ENCODE data around the gene SP6.

SP6 gene

DNA sequence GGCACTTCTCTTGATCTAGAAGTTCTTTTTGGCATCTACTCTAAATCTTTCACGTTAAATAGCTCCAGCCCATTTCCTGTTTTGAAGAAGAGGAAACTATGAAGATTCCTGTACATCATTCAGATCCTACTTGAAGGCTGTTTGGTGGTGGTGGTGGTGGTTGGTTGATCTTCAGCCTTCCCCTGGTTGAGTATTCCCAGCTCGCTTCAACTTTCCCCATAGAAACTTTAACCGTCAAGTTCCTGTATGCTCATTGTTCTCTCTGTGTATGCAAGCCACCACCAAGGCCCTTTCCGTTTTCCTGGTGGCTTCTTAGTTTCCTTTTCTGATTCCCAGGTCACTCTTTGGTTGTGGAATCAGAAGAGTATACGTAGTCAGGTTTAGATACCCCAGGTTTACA is 16.2 kb downstream of the SP6 start:
- no peak for DNase-seq (ENCODE audit: low read depth)

DNA sequence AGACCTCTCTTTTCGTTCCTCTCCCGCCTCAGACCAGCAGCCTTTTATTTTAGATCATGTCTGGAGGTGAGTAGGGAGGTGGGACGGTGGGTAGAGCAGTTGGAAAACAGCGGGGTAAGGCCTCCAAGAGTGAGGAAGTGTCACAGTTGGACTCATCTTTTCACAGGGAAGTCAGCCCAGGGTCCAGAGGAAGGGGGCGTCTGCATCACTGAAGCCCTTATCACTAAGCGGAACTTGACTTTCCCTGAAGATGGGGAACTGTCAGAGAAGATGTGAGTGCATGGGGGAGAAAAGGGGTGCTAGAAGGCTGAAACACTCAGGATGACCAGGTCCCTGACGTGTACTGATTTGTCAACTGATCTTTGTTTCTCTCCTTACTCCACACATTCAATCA is 19.0 kb downstream of the SP6 start:
- DNase-seq (ENCODE audit: low read depth), result no peak

DNA sequence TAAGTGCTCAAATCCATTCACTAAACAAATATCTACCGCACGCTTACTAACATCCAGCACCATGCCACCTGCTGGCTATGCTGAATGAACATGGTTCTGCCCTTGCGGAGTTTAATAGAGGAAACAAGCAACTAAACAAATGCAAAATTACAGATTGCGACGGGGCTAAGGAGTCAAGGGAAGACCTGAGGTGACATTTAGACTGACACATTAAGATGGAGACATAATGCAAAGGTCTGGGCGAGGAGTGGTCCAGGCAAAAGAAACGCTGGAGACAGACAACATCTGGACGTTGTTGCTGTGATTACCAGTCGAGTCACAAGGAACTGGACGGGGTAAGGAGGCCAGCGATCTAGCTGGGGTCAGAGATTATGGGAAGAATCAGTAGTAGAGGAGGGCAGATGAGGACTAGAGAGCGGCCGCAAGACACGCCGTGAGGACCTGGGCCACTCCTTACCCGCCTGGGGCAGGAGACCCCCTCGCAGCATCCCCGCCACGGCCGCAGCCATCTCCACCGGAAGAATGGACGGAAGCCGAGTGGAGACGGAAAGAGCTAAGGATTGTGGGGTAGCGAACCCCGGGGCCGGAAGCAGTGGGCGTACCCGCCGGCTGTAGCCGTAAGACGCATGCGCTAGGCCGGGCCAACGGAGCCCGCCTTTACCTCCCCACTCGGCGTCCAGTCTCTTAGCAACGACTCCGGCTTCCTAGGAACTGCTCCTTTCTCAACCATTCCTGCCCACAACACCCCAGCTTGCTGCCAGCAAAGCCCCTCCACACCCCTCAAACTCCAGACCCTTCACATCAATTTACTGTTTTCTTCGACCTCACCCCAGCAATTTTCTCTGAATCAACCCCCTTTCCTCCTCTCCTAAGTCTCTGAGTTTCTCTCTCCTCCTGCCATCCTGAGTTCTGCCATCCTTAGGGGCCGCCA is 19.7 kb downstream of the SP6 start, which contains the start of the genes LRRC46 and MRPL10:
LRRC46 (plus strand) TSS at position 668 of the 931 bp plus-strand sequence. CDS start 320 bp downstream, outside the sequence.
MRPL10 (minus strand) TSS at position 539 of the 931 bp plus-strand sequence; CDS start at position 509, 30 bp downstream.
- peak; percentile 88 for DNase-seq (ENCODE audit: low read depth)

DNA sequence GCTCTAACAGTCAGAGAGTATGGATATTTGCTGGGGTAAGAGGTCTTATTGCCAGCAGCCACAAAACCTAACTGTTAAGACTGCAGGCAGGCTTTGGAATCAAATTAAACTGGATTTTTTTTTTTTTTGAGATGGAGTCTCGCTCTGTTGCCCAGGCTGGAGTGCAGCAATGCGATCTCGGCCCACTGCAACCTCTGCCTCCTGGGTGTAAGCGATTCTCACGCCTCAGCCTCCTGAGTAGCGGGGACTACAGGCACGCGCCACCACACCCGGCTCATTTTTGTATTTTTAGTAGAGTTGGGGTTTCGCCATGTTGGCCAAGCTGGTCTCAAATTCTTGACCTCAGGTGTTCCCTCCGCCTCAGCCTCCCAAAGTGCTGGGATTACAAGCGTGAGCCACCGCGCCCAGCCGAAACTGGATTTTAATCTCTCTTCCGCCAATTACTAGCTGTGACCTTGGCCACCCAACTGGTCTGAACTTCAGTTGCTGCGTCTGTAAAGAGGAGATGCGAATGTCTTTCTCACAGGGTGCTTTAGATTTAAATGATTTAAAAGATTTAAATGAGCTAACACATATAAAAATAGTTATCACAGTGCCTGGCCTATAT is 20.5 kb downstream of the SP6 start:
- DNase-seq (ENCODE audit: low read depth), result no peak

DNA sequence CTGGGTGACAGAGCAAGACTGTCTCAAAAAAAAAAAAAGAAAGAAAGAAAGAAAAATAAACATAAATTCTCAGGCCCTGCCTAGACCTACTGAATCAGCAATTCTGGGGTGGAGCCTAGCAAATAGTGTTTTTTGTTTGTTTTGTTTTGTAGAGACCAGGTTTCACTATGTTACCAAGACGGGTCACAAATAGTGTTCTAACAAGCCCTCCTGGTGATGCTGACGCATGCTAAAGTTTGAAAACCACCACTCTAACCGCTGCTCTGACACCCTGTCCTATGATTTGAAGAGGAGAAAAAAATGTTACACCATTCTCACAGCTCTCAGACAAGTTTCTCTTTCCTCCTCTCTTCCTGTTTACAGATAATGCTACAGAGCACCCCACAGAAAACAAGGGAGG is 21.1 kb downstream of the SP6 start:
- no peak for DNase-seq (ENCODE audit: low read depth)

DNA sequence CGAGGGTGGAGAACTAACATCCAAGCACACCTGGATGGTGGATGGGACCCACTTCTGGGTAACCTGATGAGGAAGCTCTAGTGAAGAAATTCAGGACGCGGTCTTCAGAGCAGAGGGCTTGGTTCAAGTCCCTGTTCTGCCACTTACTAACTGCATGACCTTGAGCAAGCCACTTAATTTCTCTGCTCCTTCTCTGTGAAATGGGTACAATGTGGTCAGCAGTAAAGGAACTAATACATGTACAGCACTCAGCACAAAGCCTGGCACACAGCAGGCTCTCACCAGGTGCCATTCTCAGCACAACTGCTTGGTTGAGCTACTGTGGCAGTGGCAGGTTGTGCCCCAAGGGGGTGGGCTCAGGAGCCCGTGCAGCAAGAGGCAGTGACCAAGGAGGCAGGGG is 27.4 kb downstream of the SP6 start:
- no peak for DNase-seq (ENCODE audit: low read depth)

DNA sequence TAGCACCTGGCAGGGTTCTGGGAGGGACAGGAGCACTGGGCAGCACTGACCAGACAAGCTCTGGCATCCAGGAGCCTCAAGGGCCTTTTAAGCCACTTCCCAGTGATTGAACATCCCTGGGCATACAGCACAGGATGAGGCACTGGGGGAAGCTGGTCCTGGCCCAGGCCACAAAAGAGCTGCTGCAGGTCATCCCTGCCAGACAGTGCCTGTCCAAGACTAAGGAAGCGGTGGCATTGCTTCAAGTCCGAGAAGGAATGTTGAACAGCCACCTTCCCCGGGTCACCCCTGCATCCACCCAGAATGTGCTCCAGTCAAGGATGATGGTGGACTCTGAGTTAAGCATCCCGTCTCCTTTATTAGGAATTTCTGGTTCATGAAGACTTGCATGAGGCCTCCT is 28.2 kb downstream of the SP6 start:
- DNase-seq (ENCODE audit: low read depth), result no peak

DNA sequence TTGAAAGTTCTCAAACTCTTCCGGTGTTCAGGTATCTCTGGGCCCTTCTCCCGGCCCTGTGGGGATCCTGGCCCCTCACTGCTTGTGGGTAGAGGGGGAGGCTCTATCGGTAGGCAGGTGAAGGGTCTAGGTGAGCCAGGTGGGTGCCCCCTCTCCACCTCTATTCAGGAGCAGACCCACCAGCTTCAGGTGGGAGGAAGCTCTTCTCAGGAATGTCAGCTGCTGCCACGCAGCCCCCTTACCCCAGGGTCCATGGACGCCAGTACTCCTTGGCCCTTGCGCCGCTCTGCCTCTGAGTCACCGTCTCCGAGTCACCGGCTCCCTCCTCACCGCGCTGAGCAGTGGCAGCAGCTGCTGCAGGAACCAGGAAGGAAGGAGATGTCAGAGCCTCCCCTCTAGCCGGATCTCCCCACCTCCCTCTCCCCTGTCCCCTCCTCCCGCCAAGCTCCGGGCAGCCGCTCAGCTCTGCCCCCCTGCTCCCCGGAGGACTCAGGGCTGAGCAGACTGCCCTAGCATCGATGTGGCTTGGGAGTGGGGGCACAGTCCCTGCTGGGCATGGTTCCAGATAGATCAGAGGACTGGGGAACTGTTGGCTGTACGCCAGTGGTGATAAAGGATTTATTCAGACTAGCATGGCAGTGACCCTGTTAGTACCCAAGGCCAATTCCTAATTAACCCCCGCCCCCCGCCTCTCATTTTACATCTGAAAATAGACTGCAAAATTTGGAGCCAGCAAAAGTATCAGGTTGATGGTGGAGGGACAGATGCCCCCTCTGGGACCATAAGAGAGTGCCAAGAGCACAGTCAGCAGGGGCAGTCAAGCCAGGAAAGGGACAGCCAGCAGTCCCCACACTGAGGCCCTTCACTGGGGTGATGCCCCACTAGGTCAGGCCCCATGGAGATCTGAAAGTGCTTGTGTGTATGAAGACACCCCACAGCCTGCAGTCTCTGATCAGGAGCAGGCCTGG is 29.3 kb downstream of the SP6 start, which contains the start of gene OSBPL7:
OSBPL7 (minus strand) TSS at position 371 of the 968 bp plus-strand sequence. CDS start 1,516 bp downstream, outside the sequence.
- peak; percentile 71 for DNase-seq (ENCODE audit: low read depth)

DNA sequence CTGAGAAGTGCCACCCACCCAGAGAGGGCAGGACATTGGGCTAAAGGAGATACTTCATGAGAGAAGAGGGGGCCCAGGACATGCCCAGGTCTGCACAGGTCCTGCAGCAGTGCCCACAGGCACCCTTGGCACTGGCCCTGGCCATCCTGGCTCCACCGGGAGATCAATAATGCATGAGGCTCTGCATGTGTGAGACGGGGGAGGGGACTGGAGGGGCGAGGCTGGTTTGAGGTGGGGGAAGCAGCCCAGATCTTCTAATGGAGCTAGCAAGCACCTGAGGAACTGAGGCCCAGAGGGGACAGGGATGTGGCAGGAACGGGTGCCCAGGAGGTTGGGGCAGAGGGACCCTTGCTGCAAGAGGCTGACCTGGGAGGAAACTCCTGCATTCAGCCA is 29.9 kb downstream of the SP6 start:
- DNase-seq (ENCODE audit: low read depth), result no peak

DNA sequence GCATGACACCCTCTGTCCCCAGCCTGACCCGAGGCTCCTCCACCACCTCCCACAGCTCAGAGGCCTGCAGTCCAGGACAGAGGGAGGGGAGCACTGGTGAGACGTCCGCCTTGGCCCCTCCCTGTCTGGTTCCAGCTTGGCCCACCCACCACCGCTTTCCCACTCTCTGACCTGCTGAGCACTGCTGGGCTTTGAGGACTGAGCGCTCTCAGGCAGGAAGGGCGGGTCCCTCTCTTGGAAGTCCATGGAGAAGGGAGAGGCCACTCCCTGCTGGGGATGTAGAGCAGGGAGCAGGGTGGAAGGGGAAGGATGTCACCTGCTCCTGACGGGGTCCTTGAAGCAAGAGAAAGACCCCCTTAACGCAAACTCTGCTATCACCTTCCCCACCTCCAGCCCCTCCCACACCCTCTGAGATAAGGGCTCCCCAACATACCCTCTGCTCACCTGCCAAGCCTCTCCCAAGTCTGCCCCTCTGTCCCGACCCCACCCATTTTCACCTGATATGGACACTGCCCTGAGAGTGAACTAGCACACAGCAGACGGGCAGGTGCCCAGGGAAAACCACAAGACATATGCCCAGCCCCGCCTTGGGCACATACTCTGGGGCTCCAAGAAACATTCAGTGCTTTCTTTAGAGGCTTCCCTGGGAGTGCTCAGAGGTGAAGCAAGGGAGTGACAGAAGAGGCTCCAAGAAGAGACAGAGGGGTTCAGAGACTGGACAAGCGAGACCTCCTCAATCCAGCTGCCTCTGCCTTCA is 30.8 kb downstream of the SP6 start:
- DNase-seq (ENCODE audit: low read depth), result no peak

DNA sequence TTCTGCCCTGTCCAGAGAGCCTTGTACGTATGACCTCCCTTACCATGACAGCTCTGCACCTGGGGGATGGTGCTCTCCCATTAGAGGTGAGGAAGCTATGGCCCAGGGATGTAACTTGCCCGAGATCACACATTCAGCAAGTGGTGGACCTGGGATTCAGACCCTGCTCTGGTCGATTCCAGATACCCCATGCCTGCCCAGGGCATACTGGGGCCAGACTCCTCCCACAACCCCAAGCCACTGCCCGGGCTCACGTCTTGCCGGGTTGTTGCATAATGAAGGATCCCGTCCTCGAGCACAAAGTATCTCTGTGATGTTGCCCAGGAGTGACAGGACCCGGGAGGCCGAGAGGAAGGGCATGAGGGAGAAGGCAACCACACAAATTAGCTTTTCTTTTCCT is 31.5 kb downstream of the SP6 start:
- DNase-seq (ENCODE audit: low read depth), result no peak

DNA sequence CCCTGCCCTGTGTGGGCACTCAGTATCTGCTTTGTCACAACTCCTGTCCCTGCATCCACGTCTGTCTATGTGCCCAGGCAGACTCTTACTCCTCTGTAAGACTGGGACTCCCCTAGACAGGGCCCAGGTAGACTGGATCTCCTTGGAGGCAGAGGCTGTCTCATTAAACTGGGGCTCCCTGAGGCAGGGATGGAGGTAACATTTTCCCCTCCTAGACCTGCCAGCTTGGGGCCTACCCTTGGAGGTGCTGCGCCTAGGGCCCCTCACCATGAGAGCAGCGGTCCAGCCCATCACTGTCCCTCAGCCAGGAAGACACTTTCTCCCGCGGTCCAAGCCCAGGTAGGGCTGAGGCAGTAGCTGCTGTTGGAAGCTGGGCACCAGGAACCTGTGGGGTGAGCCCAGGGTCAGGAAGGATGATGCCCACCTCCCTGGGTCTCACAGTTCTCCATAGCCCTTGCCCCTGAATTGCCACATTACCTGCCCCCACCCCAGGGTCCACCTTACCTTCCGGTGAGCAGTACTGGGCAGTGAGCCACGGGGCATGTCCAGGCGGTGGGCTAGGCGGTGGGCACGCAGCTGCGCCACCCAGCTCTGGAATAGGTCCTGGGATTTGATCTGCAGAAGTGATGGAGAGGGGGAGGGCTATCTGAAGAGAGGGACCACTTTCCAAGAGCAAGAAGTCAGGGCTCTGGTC is 32.8 kb downstream of the SP6 start:
- DNase-seq (ENCODE audit: low read depth), result no peak

DNA sequence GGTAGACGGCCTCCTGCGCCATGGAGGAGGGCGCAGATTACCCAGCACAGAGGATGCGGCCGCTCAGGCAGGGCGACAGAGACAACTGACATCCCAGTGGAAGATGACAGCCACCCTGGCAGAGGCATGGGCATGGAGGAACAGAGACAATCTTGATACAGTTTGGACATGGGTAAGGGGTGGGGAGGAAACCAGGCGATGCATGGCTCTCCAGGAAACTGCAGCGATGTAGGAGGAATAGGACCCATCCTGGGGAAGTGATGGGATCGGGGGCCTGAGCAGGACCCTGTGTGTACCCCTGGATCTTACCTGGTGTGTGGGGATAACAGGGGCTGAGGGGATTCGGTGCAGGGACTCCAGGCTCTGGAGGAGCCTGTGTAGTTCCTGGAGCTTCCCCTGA is 34.0 kb downstream of the SP6 start:
- DNase-seq (ENCODE audit: low read depth), result no peak

DNA sequence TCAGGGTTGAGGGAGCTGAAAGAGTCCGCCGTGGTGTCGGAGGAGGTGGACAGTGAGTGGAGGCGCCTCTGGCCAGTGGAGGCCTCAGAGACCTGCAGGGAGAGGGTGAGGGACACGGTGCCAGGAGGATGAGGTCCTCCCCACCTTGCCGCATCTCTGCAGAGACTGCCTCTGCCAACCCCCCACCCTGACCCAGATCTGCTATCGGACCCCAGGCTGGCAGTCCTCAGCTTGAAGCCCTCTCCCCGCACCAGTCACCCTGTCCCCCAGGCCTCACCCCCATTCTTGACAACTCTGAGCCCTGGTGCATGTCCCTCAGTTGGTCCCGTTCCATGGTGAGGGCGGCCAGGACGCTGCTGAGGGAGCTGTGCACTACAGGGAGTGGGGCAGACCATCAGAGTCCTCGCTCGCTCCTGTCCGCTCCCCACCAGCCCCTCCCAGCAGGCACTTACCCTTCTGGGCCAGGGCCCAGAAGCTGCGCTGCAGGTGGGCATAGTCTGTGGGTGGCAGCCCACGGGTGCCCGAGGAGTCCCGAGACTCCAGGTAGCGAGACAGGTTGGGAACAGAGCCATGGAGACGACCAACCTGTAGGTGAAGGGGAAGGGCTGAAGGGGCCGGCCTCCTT is 34.7 kb downstream of the SP6 start:
- no peak for DNase-seq (ENCODE audit: low read depth)

DNA sequence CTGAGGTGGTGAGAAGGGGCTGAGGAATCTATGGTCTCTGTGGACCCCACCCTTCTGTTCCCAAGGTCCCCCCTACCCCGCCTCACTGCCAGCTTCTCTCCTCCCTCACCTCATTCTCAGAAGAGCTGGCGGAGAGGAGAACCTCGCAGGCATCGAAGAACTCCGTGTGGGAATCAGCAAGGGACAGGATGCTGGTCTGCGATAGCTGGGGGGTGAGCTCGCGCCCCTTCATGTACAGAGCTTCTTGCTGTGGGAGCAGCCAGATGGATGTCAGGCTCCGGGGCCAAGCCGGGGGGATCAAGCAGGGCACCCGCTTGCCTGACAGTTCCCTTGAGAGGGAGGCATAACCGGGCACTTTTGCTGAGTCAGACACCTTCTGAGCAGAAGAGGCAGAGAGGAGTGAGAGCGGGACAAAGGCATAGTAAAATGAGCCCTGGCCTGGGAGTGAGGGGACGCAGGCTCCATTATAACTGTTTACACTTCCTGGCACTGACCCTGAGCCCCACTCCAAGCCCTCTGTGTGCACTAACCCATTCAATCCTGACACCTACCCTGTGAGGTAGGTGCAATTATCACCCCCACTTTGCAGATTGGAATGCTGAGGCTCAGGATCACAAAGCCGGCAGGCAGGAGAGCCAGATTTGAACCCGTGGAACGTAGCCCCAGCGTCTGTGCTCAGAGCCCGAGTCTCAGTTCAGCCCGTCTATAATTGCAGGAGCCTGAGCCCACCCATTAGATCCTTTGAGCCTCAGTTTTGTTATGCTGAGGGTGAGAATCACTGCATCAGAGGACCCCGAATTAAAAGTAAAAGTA is 35.7 kb downstream of the SP6 start:
- DNase-seq (ENCODE audit: low read depth), result no peak

DNA sequence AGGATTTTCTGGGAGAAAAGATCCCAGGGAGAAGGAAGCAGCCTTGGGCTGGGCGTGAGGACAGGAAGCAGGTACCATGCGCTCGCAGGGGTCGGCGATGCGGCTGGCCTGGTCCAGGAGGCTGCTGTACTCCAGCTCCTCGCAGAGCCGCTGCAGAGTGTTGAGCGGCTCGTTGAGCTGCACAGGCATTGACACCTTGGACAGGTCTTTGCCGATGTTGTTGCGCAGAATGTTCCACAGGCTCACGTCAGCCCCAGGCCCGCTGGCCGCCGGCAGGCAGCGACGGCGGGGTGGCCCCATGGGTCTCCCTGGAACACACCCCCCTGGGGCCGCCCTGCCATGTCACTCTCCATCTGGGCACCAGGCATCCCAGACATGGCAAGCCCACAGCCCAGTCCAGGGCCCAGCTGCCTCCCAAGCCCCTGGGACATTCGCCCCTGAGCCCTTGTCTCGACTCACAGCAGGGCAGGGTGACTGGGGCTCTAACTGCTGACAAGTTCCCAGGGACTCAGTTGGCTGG is 37.4 kb downstream of the SP6 start:
- DNase-seq (ENCODE audit: low read depth), result no peak

DNA sequence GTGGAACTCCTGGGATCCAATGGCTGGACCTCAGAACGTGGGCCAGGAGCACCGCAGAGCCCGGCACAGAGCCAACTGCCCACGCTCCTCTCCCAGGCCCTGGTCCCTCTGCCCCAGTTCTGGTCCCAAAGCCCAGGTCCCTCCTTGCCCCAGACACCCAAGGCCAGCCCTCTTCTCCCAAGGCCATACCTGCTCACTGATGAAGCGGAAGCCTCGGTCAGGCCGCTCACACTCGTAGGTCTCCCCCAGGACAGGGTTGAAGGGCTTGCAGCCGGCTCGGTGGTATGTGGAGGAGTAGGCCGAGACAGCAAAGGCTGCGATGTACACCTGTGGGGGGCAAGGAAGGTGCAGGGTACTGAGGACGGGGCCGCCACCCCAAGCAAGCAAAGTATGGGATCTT is 37.9 kb downstream of the SP6 start:
- DNase-seq (ENCODE audit: low read depth), result no peak

DNA sequence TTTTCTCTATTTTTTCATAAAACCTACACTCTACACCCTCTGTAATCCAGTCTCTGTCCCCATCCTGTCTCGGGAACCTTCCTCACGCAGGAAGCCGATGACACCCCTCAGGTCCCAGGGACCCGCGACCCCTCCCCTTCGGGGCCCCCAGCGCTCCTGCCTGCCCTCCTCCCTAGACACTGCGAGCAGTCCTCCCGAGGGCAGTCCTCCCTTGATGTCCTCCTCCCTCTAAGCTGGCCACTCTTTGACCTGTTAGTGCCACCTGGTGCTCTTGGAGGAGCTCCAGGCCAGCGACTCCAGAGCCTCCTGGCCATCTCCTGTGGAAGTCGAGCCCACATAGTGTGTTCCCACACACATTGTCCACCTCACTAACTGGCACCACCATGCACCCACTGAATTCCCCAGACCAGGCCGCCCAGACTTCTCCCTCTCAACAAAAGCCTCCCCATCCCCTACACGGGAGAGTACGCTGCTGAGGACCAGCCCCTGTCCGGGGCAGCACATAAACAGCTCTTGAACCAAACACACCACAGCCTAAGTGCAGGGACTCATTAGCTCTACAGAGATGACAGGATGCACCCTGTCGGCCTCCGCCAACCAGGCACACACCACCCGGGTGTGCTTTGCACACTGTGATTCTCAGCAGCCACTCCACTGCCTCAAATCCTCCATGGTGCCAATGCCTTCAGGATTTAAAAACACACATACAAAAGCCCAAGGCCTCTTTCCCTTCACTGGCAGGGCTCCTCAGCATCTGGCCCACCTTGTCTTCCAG is 38.6 kb downstream of the SP6 start:
- DNase-seq (ENCODE audit: low read depth), result no peak

Measured in amniotic epithelial cell (primary cell).